HG03460 (cell line): ENCODE results near the gene PRPH.
A peak's percentile ranks its signal among the peaks of the same experiment; 100 is the strongest.
"Not testable (repeated sequence)": the region's sequence is repeated elsewhere in the genome, so short reads cannot be mapped to it uniquely, and the experiment has no call there.

ENCODE experiments used
- ATAC-seq: cut with Tn5 transposase; IDR thresholded peaks from one replicate; pipeline ENCODE4 v1.9.1; 2021; ENCODE audit not compliant: unreplicated experiment

PRPH gene

DNA sequence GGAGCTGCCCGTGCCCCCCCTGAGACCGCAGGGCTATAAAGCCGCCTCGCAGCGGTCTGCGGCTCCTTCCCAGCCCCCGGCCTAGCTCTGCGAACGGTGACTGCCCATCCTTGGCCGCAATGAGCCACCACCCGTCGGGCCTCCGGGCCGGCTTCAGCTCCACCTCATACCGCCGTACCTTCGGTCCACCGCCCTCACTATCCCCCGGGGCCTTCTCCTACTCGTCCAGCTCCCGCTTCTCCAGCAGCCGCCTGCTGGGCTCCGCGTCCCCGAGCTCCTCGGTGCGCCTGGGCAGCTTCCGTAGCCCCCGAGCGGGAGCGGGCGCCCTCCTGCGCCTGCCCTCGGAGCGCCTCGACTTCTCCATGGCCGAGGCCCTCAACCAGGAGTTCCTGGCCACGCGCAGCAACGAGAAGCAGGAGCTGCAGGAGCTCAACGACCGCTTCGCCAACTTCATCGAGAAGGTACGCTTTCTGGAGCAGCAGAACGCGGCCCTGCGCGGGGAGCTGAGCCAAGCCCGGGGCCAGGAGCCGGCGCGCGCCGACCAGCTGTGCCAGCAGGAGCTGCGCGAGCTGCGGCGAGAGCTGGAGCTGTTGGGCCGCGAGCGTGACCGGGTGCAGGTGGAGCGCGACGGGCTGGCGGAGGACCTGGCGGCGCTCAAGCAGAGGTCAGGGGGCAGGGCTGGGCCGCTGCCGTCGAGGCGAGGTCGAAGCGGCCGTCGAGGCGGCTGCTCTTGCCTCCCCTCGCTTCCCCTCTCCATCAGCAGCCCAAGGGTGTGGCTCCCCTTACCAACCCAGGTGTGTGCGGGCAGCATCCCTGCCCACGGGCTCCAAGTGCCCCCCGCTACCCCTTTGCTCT, at the start of gene PRPH:
Gene PRPH, plus strand, starts transcription at position 66 of the 855 bp plus-strand sequence. Its CDS starts 54 bp downstream, at position 120.
- no peak for ATAC-seq

DNA sequence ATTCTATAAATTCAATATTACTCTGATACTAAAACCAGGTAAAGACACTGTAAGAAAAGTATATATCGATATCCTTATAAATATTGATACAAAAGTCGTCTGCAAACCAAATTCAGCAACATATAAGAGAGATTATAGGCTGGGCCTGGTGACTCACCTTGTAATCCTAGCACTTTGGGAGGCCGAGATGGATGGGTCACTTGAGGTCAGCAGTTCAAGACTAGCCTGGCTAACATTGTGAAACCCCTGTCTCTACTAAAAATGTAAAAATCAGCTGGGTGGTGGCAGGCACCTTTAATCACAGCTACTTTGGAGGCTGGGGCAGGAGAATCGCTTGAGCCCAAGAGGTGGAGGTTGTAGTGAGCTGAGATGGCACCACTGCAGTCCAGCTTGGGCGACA, 43.6 kb upstream of the PRPH start:
- ATAC-seq = no peak

GRCh38 chr12:49253033-49253623, 41.8 kb upstream of the PRPH start:
- no peak for ATAC-seq

DNA sequence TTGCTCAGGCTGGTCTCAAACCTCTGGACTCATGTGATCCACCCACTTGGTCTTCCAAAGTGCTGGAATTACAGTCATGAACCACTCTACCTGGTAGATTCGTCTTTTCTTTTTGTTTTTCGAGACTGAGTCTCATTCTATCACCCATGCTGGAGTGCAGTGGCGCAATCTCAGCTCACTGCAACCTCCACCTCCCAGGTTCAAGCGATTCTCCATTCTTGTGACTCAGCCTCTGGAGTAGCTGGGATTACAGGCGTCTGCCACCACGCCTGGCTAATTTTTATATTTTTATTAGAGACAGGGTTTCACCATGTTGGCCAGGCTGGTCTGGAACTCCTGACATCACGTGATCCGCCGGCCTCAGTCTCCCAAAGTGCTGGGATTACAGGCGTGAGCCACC, 39.5 kb upstream of the PRPH start:
- ATAC-seq = not testable (repeated sequence)

- ATAC-seq = no peak
Observed at GRCh38 chr12:49255857-49256637, 38.9 kb upstream of the PRPH start.

DNA sequence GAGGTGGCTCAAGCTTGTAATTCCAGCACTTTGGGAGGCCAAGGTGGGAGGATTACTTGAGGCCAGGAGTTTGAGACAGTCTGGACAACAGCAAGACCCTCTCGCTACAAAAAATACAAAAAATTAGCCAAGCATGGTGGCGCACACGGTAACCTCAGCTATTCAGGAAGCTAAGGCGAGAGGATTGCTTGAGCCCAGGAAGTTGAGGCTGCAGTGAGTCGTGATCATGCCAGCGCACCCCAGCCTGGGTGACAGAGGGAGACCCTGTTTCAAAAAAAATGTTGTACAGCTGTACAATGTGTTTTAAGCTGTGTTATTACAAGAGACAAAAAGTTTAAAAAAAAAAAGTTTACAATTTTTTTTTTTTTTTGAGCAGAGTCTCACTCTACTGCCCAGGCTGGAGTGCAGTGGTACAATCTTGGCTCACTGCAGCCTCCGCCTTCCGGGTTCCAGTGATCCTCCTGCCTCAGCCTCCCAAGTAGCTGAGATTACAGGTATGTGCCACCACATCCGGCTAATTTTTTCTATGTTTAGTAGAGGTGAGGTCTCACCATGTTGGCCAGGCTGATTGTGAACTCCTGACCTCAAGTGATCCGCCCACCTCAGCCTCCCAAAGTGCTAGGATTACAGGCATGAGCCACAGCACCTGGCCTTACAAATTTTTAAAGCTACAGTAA, 37.3 kb upstream of the PRPH start:
- not testable (repeated sequence) for ATAC-seq

DNA sequence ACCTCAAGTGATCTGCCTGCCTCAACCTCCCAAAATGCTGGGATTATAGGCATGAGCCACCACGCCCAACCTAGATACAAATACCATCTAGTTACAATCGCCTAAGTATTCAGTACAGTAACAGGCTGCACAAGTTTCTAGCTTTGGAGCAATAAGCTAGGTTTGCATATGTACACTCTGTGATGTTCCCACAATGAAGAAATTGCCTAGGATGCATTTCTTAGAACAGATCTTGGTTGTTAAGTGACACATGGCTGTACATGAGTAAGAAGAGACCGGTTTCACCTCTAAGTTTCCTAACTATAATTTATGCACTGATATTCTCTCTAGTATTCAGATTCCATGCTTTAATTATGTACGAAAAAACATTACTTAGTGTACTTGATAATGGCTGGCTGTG, 35.5 kb upstream of the PRPH start:
- no peak for ATAC-seq

- ATAC-seq = no peak
Observed at GRCh38 chr12:49260166-49260565, 34.8 kb upstream of the PRPH start.

GRCh38 chr12:49260571-49261363, 34.2 kb upstream of the PRPH start:
- ATAC-seq = no peak

DNA sequence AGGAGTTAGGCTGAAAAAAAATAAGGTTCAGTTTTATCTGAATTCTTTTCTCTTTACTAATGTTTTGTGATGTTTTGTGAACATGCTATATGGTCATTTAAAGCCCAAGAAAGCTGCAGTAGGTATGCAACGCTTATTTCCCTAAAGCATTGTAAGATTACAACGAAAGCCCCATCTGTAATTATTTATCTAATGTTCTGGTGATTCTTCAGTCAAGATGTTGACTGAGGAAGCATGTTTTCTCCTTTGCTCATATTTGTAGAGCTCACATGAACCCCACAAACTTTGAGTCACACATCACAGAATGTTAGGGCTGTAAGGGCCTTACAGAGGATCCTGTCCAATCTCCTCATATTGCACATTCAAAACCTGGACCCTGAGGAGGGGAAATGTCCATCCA, 33.2 kb upstream of the PRPH start:
- ATAC-seq = no peak

DNA sequence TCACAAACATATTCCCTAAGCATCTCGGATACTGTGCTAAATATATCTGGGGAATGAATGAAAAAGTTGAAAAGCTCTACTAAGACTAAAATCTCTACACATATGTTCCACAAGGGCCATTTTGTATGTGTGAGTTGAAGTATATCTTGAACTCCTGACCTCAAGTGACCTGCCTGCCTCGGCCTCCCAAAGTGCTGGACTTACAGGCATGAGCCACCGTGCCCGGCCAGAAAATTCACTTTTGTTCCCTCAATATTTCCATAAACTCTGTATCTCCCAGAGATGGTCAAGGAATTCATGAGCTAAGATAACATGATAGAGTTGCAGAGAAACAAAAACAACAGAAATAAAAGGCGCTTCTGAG, 31.6 kb upstream of the PRPH start:
- ATAC-seq = no peak

GRCh38 chr12:49264466-49264872, 30.5 kb upstream of the PRPH start:
- ATAC-seq = peak; percentile 25

GRCh38 chr12:49264873-49265792, 29.8 kb upstream of the PRPH start, which contains the start of gene TUBA1C:
TUBA1C (plus strand) TSS chr12:49265082; CDS start chr12:49265182, 100 bp downstream.
- ATAC-seq = peak; percentile 85

DNA sequence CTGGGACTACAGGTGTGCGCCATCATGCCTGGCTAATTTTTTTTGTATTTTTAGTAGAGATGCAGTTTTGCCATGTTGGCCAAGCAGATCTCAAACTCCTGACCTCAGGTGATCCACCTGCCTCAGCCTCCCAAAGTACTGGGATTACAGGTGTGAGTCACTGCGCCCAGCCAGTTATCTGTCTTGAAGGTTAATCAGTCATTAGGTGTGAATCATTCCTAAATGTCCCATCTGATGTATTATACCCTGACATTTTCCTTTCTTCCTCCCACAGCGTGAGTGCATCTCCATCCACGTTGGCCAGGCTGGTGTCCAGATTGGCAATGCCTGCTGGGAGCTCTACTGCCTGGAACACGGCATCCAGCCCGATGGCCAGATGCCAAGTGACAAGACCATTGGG, 25.8 kb upstream of the PRPH start:
- not testable (repeated sequence) for ATAC-seq

GRCh38 chr12:49272790-49273725, 21.9 kb upstream of the PRPH start:
- ATAC-seq = no peak

GRCh38 chr12:49273726-49274395, 21.1 kb upstream of the PRPH start:
- no peak for ATAC-seq

- ATAC-seq = no peak
Observed at GRCh38 chr12:49274396-49275069, 20.4 kb upstream of the PRPH start.
